ENCODE data around the gene AFAP1L1.

AFAP1L1 gene

GRCh38 chr5:149247726-149248125 is 23.9 kb upstream of the AFAP1L1 start:
- H3K4me3 ChIP-seq (ENCODE audit: low read length), result no peak overlapping the region
- TF ChIP-seq ZNF274 (IDR thresholded peaks at IDR 0.05; ENCODE audit: low read depth, low read length), result no peak

- no peak for TF ChIP-seq ZNF274 (IDR thresholded peaks at IDR 0.05; ENCODE audit: low read depth, low read length)
These were observed 20.1 kb upstream of the AFAP1L1 start for GRCh38 chr5:149251546-149251945.

GRCh38 chr5:149254506-149254905 is 17.2 kb upstream of the AFAP1L1 start:
- TF ChIP-seq ZNF274 (IDR thresholded peaks at IDR 0.05; ENCODE audit: low read depth, low read length), result no peak
- no peak overlapping the region for H3K4me3 ChIP-seq (ENCODE audit: low read length)

More at GRCh38 chr5:149251546-149251945, 20.1 kb upstream of the AFAP1L1 start:
- no peak overlapping the region for H3K4me3 ChIP-seq (ENCODE audit: low read length)

GRCh38 chr5:149256451-149256850 is 15.2 kb upstream of the AFAP1L1 start:
- no peak for TF ChIP-seq ZNF274 (IDR thresholded peaks at IDR 0.05; ENCODE audit: low read depth, low read length)
- H3K4me3 ChIP-seq (ENCODE audit: low read length), result no peak overlapping the region

GRCh38 chr5:149257131-149257530 is 14.5 kb upstream of the AFAP1L1 start:
- H3K4me3 ChIP-seq (ENCODE audit: low read length), result no peak overlapping the region
- TF ChIP-seq ZNF274 (IDR thresholded peaks at IDR 0.05; ENCODE audit: low read depth, low read length), result no peak

GRCh38 chr5:149257889-149258705 is 13.6 kb upstream of the AFAP1L1 start:
- H3K4me3 ChIP-seq (ENCODE audit: low read length), result no peak overlapping the region
- TF ChIP-seq ZNF274 (IDR thresholded peaks at IDR 0.05; ENCODE audit: low read depth, low read length), result no peak

- H3K4me3 ChIP-seq (ENCODE audit: low read length), result no peak overlapping the region
- TF ChIP-seq ZNF274 (IDR thresholded peaks at IDR 0.05; ENCODE audit: low read depth, low read length), result no peak
These were observed 10.9 kb upstream of the AFAP1L1 start for GRCh38 chr5:149260761-149261160.

- no peak overlapping the region for H3K4me3 ChIP-seq (ENCODE audit: low read length)
- no peak for TF ChIP-seq ZNF274 (IDR thresholded peaks at IDR 0.05; ENCODE audit: low read depth, low read length)
These were observed 10.4 kb upstream of the AFAP1L1 start for GRCh38 chr5:149261246-149261645.

GRCh38 chr5:149262315-149262714 is 9.3 kb upstream of the AFAP1L1 start:
- no peak overlapping the region for H3K4me3 ChIP-seq (ENCODE audit: low read length)
- TF ChIP-seq ZNF274 (IDR thresholded peaks at IDR 0.05; ENCODE audit: low read depth, low read length), result no peak

GRCh38 chr5:149264439-149265067 is 7.1 kb upstream of the AFAP1L1 start:
- H3K4me3 ChIP-seq (ENCODE audit: low read length), result no peak overlapping the region
- TF ChIP-seq ZNF274 (IDR thresholded peaks at IDR 0.05; ENCODE audit: low read depth, low read length), result no peak

GRCh38 chr5:149265068-149265465 is 6.6 kb upstream of the AFAP1L1 start:
- H3K4me3 ChIP-seq (ENCODE audit: low read length), result no peak overlapping the region
- no peak for TF ChIP-seq ZNF274 (IDR thresholded peaks at IDR 0.05; ENCODE audit: low read depth, low read length)

- no peak for TF ChIP-seq ZNF274 (IDR thresholded peaks at IDR 0.05; ENCODE audit: low read depth, low read length)
- no peak overlapping the region for H3K4me3 ChIP-seq (ENCODE audit: low read length)
These were observed 6.1 kb upstream of the AFAP1L1 start for GRCh38 chr5:149265597-149265996.

- no peak for TF ChIP-seq ZNF274 (IDR thresholded peaks at IDR 0.05; ENCODE audit: low read depth, low read length)
- no peak overlapping the region for H3K4me3 ChIP-seq (ENCODE audit: low read length)
These were observed 4.3 kb upstream of the AFAP1L1 start for GRCh38 chr5:149267241-149267973.

- no peak for TF ChIP-seq ZNF274 (IDR thresholded peaks at IDR 0.05; ENCODE audit: low read depth, low read length)
- no peak overlapping the region for H3K4me3 ChIP-seq (ENCODE audit: low read length)
These were observed 2.6 kb upstream of the AFAP1L1 start for GRCh38 chr5:149268928-149269557.
